Suppressor macrophage (primary cell): Measurements from ENCODE around the gene SLC11A2.
"Not testable (repeated sequence)": the region's sequence is repeated elsewhere in the genome, so short reads cannot be mapped to it uniquely, and the experiment has no call there.

Experiments
- DNase-seq, 4 experiments: peaks; one replicate each; pipeline ENCODE4 v3.0.0-alpha.2; 2020 to 2022

Gene SLC11A2

GRCh38 chr12:50990147-50990727 is 35.9 kb downstream of the SLC11A2 start:
- no peak for DNase-seq

- no peak for DNase-seq
Measured at GRCh38 chr12:50988871-50989270, 37.3 kb downstream of the SLC11A2 start.

- DNase-seq: no peak
Measured at GRCh38 chr12:50988051-50988450, 38.1 kb downstream of the SLC11A2 start.

- peak; percentile 38 to 69 (median 57) for DNase-seq
Measured at GRCh38 chr12:50986966-50987737, 39.0 kb downstream of the SLC11A2 start.

GRCh38 chr12:50985322-50985721 is 40.9 kb downstream of the SLC11A2 start:
- DNase-seq: peak; percentile 53 to 77 (median 62)

GRCh38 chr12:50984586-50985298 is 41.4 kb downstream of the SLC11A2 start:
- no peak for DNase-seq

- DNase-seq: no peak
Measured at GRCh38 chr12:50981319-50982239, 44.6 kb downstream of the SLC11A2 start.

- DNase-seq: no peak
Measured at GRCh38 chr12:50980545-50980944, 45.6 kb downstream of the SLC11A2 start.

- no peak for DNase-seq
Measured at GRCh38 chr12:50979369-50980052, 46.7 kb downstream of the SLC11A2 start.

GRCh38 chr12:50971946-50972345 is 54.2 kb downstream of the SLC11A2 start:
- DNase-seq: no peak

- DNase-seq: no peak
Measured at GRCh38 chr12:50964432-50964831, 61.8 kb downstream of the SLC11A2 start.

- DNase-seq: no peak
Measured at GRCh38 chr12:50961708-50962107, 64.5 kb downstream of the SLC11A2 start.

GRCh38 chr12:50960130-50960529 is 66.1 kb downstream of the SLC11A2 start:
- no peak for DNase-seq

GRCh38 chr12:50955697-50956096 is 70.5 kb downstream of the SLC11A2 start:
- no peak for DNase-seq

- no peak for DNase-seq
Measured at GRCh38 chr12:50955288-50955687, 70.9 kb downstream of the SLC11A2 start.

GRCh38 chr12:50954789-50955188 is 71.4 kb downstream of the SLC11A2 start:
- not testable (repeated sequence) for DNase-seq

GRCh38 chr12:50953047-50953446 is 73.1 kb downstream of the SLC11A2 start:
- DNase-seq: no peak

GRCh38 chr12:50952510-50952909 is 73.7 kb downstream of the SLC11A2 start, which contains the start of gene HIGD1C:
Gene HIGD1C, plus strand, starts transcription at chr12:50952544. Its CDS starts 1,455 bp downstream, at chr12:50953999.
- DNase-seq: no peak

GRCh38 chr12:50951112-50951511 is 75.1 kb downstream of the SLC11A2 start:
- peak in 3 of 4 experiments; percentile 9 to 53 (median 40) for DNase-seq

- no peak for DNase-seq
Measured at GRCh38 chr12:50949801-50950302, 76.3 kb downstream of the SLC11A2 start.

GRCh38 chr12:50948798-50949197 is 77.4 kb downstream of the SLC11A2 start:
- DNase-seq: no peak
